Effector memory CD8-positive, alpha-beta T cell (primary cell): Measurements from ENCODE around the gene ABCC1.
"Not testable (repeated sequence)": the region's sequence is repeated elsewhere in the genome, so short reads cannot be mapped to it uniquely, and the experiment has no call there.

ENCODE experiments used
- ATAC-seq: fragments of 150-1000 bp; cut with Tn5 transposase; replicated peaks from 2 replicates; pipeline ENCODE4 v1.10.0; 2021; ENCODE audit warnings: mild to moderate bottlenecking, moderate library complexity
- DNase-seq, 3 experiments: peaks; one replicate each; pipeline ENCODE4 v3.0.0; 2021
- H3K27ac Mint-ChIP-seq, 2 donors: one replicate each; pipeline ENCODE4 v1.8.0; 2022; ENCODE audit warnings: mild to moderate bottlenecking in 2 of 2, mixed read lengths in 2 of 2, moderate library complexity in 2 of 2
- H3K27me3 Mint-ChIP-seq, 2 donors: one replicate each; pipeline ENCODE4 v1.8.0; 2022; ENCODE audit warnings: mixed read lengths in 2 of 2
- H3K36me3 Mint-ChIP-seq: one replicate; pipeline ENCODE4 v1.8.0; 2022; ENCODE audit warnings: mild to moderate bottlenecking, moderate library complexity, mixed read lengths; ENCODE audit not compliant: insufficient read depth
- H3K4me1 Mint-ChIP-seq, 2 donors: one replicate each; pipeline ENCODE4 v1.8.0; 2022; ENCODE audit warnings: low read depth in 2 of 2, mixed read lengths in 2 of 2
- H3K4me3 Mint-ChIP-seq, 2 donors: one replicate each; pipeline ENCODE4 v1.8.0; 2022; ENCODE audit warnings: mild to moderate bottlenecking in 2 of 2, mixed read lengths in 2 of 2, moderate library complexity in 2 of 2
- H3K9me3 Mint-ChIP-seq, 2 donors: one replicate each; pipeline ENCODE4 v1.8.0; 2022; ENCODE audit warnings: mixed read lengths in 2 of 2

Gene ABCC1

GRCh38 chr16:16141784-16142396, 192.5 kb downstream of the ABCC1 start:
- ATAC-seq: no peak
- H3K9me3 Mint-ChIP-seq: no peaks in the 10 kb centered on the region
- H3K36me3 Mint-ChIP-seq: peaks cover 57% of the 10 kb centered on the region
- H3K4me1 Mint-ChIP-seq: no peaks in the 10 kb centered on the region
- no peaks in the 10 kb centered on the region for H3K27me3 Mint-ChIP-seq
- no peak for DNase-seq
- H3K4me3 Mint-ChIP-seq: no peak overlapping the region
- no peak overlapping the region for H3K27ac Mint-ChIP-seq

GRCh38 chr16:16143038-16143763, 193.8 kb downstream of the ABCC1 start:
- Mint-ChIP-seq H3K36me3 (peaks cover 49% of the 10 kb centered on the region), H3K9me3 (no peaks in the 10 kb centered on the region)
- ATAC-seq: no peak

GRCh38 chr16:16143931-16144330, 194.5 kb downstream of the ABCC1 start:
- Mint-ChIP-seq H3K9me3 (no peaks in the 10 kb centered on the region), H3K36me3 (peaks cover 43% of the 10 kb centered on the region), H3K4me3 (no peak overlapping the region), H3K4me1 (no peaks in the 10 kb centered on the region), H3K27ac (no peak overlapping the region), H3K27me3 (no peaks in the 10 kb centered on the region)
- ATAC-seq: no peak
- no peak for DNase-seq

More at GRCh38 chr16:16143038-16143763, 193.8 kb downstream of the ABCC1 start:
- H3K4me1 Mint-ChIP-seq: no peaks in the 10 kb centered on the region
- DNase-seq: no peak
- no peaks in the 10 kb centered on the region for H3K27me3 Mint-ChIP-seq
- no peak overlapping the region for H3K4me3 Mint-ChIP-seq
- H3K27ac Mint-ChIP-seq: peak overlapping the region in 1 of 2 donors; percentile 49

GRCh38 chr16:16144416-16144815, 195.0 kb downstream of the ABCC1 start:
- DNase-seq (no peak), ATAC-seq (no peak)
- H3K36me3 Mint-ChIP-seq: peaks cover 43% of the 10 kb centered on the region
- no peaks in the 10 kb centered on the region for H3K9me3 Mint-ChIP-seq
- no peak overlapping the region for H3K4me3 Mint-ChIP-seq
- no peak overlapping the region for H3K27ac Mint-ChIP-seq
- H3K27me3 Mint-ChIP-seq: no peaks in the 10 kb centered on the region
- H3K4me1 Mint-ChIP-seq: no peaks in the 10 kb centered on the region

- no peak overlapping the region for H3K4me3 Mint-ChIP-seq
- DNase-seq (no peak), ATAC-seq (no peak)
- no peak overlapping the region for H3K27ac Mint-ChIP-seq
- H3K9me3 Mint-ChIP-seq: no peaks in the 10 kb centered on the region
- H3K27me3 Mint-ChIP-seq: no peaks in the 10 kb centered on the region
- no peaks in the 10 kb centered on the region for H3K4me1 Mint-ChIP-seq
- peaks cover 35% of the 10 kb centered on the region for H3K36me3 Mint-ChIP-seq
These were observed 195.9 kb downstream of the ABCC1 start for GRCh38 chr16:16145286-16145685.

GRCh38 chr16:16146380-16147315, 197.2 kb downstream of the ABCC1 start:
- Mint-ChIP-seq H3K9me3 (no peaks in the 10 kb centered on the region), H3K27me3 (no peaks in the 10 kb centered on the region), H3K27ac (no peak overlapping the region), H3K4me1 (peaks cover 0 to 2% of the 10 kb centered on the region in 2 donors), H3K36me3 (peaks cover 32% of the 10 kb centered on the region), H3K4me3 (no peak overlapping the region)
- ATAC-seq (no peak), DNase-seq (no peak)

- peaks cover 0 to 2% of the 10 kb centered on the region in 2 donors for H3K4me1 Mint-ChIP-seq
- H3K27me3 Mint-ChIP-seq: no peaks in the 10 kb centered on the region
- H3K4me3 Mint-ChIP-seq: no peak overlapping the region
- DNase-seq (no peak), ATAC-seq (no peak)
- peaks cover 26% of the 10 kb centered on the region for H3K36me3 Mint-ChIP-seq
- H3K9me3 Mint-ChIP-seq: no peaks in the 10 kb centered on the region
- H3K27ac Mint-ChIP-seq: no peak overlapping the region
These were observed 198.0 kb downstream of the ABCC1 start for GRCh38 chr16:16147316-16147999.

- not testable (repeated sequence) for H3K9me3 Mint-ChIP-seq, H3K27me3 Mint-ChIP-seq, ATAC-seq, H3K4me3 Mint-ChIP-seq, DNase-seq, H3K4me1 Mint-ChIP-seq, H3K27ac Mint-ChIP-seq
- H3K36me3 Mint-ChIP-seq: peaks cover 22% of the 10 kb centered on the region
These were observed 198.7 kb downstream of the ABCC1 start for GRCh38 chr16:16148000-16148599.

- DNase-seq: no peak
- Mint-ChIP-seq H3K4me1 (peaks cover 0 to 2% of the 10 kb centered on the region in 2 donors), H3K27ac (no peak overlapping the region), H3K36me3 (peaks cover 16% of the 10 kb centered on the region), H3K4me3 (no peak overlapping the region), H3K27me3 (no peaks in the 10 kb centered on the region), H3K9me3 (no peaks in the 10 kb centered on the region)
- no peak for ATAC-seq
These were observed 199.3 kb downstream of the ABCC1 start for GRCh38 chr16:16148755-16149154.

GRCh38 chr16:16149710-16150116, 200.3 kb downstream of the ABCC1 start:
- Mint-ChIP-seq H3K36me3 (peaks cover 16% of the 10 kb centered on the region), H3K9me3 (no peaks in the 10 kb centered on the region), H3K27ac (no peak overlapping the region), H3K27me3 (peaks cover 0 to 2% of the 10 kb centered on the region in 2 donors), H3K4me1 (peaks cover 0 to 2% of the 10 kb centered on the region in 2 donors), H3K4me3 (no peak overlapping the region)
- no peak for ATAC-seq
- DNase-seq: no peak

- H3K9me3 Mint-ChIP-seq: no peaks in the 10 kb centered on the region
These were observed 200.9 kb downstream of the ABCC1 start for GRCh38 chr16:16150117-16150877.

GRCh38 chr16:16150878-16151152, 201.4 kb downstream of the ABCC1 start:
- H3K27ac Mint-ChIP-seq: peak overlapping the region in 1 of 2 donors; percentile 33
- H3K9me3 Mint-ChIP-seq: no peaks in the 10 kb centered on the region
- no peak overlapping the region for H3K4me3 Mint-ChIP-seq
- H3K4me1 Mint-ChIP-seq: peaks cover 0 to 2% of the 10 kb centered on the region in 2 donors
- no peak for DNase-seq
- no peak for ATAC-seq
- peaks cover 6 to 8% of the 10 kb centered on the region in 2 donors for H3K27me3 Mint-ChIP-seq
- H3K36me3 Mint-ChIP-seq: peaks cover 16% of the 10 kb centered on the region

More at GRCh38 chr16:16150117-16150877, 200.9 kb downstream of the ABCC1 start:
- Mint-ChIP-seq H3K4me3 (no peak overlapping the region), H3K36me3 (peaks cover 16% of the 10 kb centered on the region), H3K27me3 (peaks cover 5 to 6% of the 10 kb centered on the region in 2 donors), H3K4me1 (peaks cover 0 to 2% of the 10 kb centered on the region in 2 donors), H3K27ac (no peak overlapping the region)
- ATAC-seq: no peak
- DNase-seq: no peak
